Thyroid gland (tissue), 4 donors: Measurements from ENCODE around the gene KIAA0232. TPM values are rescaled to one million over a fixed set of nuclear protein-coding genes. Genes with fewer than 3 reads are reported as not detected.

Experiments used
- DNase-seq, 2 donors: peaks; one replicate each; pipeline ENCODE4 v3.0.0-alpha.2; 2019
- H3K27ac ChIP-seq, 3 donors: fragments of 200-600 bp; sonication (generic); 1 replicate in 2 of 3; 2 replicates in 1 of 3; pipeline ENCODE4 v1.5.1; 2016 to 2019; ENCODE audit warnings: mild to moderate bottlenecking in 1 of 3, moderate library complexity in 1 of 3
- H3K27me3 ChIP-seq: fragments of 200-600 bp; sonication (generic); one replicate; pipeline ENCODE4 v1.5.1; 2019
- H3K36me3 ChIP-seq, 2 donors: fragments of 200-600 bp; sonication (generic); one replicate each; pipeline ENCODE4 v1.5.1; 2016 to 2019
- H3K4me1 ChIP-seq, 2 donors: fragments of 200-600 bp; sonication (generic); one replicate each; pipeline ENCODE4 v1.5.1; 2017 to 2019
- H3K4me3 ChIP-seq, 3 donors: fragments of 200-600 bp; sonication (generic); replicated peaks in 1 of 3; 1 replicate in 2 of 3; 2 replicates in 1 of 3; pipeline ENCODE4 v1.5.1; 2016; ENCODE audit warnings: mild to moderate bottlenecking in 1 of 3
- H3K9me3 ChIP-seq: fragments of 200-600 bp; sonication (generic); one replicate; pipeline ENCODE4 v1.5.1; 2017
- POLR2A ChIP-seq, 2 donors: fragments of 450-650 bp; IDR thresholded peaks; one replicate each; pipeline ENCODE4 v1.6.1; 2017; ENCODE audit warnings: antibody characterized with exemption in 2 of 2, mild to moderate bottlenecking in 2 of 2, moderate library complexity in 1 of 2
- WGBS, 2 donors: methylation state at CpG; one replicate each; pipeline ENCODE4 v1.1.5; 2017; 5-methylcytosine and 5-hydroxymethylcytosine counted together
- intact Hi-C: fragments of 100-400 bp; cut with DNase I; formaldehyde crosslinking; loops from one replicate; pipeline ENCODE4 v1.15.1; 2023
- total RNA-seq, 4 donors: library from RNA; depleted of rRNA; stranded (reverse); fragments of >200 nt; gene quantifications; one replicate each; pipeline ENCODE4 v1.2.3, GENCODE V29; 2016
- TF ChIP-seq, protein P1 (sequence below), 6 experiments: fragments of 200-600 bp in 3 of 6; fragments of 450-650 bp in 3 of 6; sonication (generic) in 3 of 6; IDR thresholded peaks; one replicate each; pipeline ENCODE4 v1.5.1; 2016 to 2019; ENCODE audit warnings: antibody characterized with exemption in 6 of 6, mild to moderate bottlenecking in 2 of 6, inconsistent platforms in 1 of 6, moderate library complexity in 1 of 6

The KIAA0232 gene
- total RNA-seq, 4 donors from 2014 or later = 37.1 to 73.2 (median 50.6) TPM

DNA sequence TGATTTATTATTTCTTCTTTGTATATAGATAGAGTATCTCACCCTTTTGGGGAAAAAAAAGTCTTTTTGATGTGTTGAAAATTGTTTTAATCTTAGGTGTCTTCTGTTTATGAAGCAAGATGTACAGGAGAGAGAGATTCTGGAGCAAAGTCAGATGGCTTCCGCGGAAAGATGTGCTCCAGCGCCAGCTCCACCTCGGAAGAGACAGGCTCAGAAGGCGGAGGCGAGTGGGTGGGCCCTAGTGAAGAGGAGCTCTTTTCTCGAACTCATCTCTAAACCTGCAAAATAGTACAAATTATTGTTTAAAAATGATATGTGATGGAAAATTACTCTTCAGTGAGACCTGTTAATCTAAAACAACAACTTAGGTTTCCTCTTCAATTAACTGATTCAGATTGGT is 98.2 kb downstream of the KIAA0232 start:
- no peak for TF ChIP-seq POLR2A (IDR thresholded peaks at IDR 0.05)
- TF ChIP-seq, protein P1, sequence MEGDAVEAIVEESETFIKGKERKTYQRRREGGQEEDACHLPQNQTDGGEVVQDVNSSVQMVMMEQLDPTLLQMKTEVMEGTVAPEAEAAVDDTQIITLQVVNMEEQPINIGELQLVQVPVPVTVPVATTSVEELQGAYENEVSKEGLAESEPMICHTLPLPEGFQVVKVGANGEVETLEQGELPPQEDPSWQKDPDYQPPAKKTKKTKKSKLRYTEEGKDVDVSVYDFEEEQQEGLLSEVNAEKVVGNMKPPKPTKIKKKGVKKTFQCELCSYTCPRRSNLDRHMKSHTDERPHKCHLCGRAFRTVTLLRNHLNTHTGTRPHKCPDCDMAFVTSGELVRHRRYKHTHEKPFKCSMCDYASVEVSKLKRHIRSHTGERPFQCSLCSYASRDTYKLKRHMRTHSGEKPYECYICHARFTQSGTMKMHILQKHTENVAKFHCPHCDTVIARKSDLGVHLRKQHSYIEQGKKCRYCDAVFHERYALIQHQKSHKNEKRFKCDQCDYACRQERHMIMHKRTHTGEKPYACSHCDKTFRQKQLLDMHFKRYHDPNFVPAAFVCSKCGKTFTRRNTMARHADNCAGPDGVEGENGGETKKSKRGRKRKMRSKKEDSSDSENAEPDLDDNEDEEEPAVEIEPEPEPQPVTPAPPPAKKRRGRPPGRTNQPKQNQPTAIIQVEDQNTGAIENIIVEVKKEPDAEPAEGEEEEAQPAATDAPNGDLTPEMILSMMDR (IDR thresholded peaks at IDR 0.05) = no peak
- Histone ChIP-seq H3K27ac (no peak overlapping the region), H3K4me1 (no peaks in the 10 kb centered on the region), H3K9me3 (no peaks in the 10 kb centered on the region), H3K27me3 (no peaks in the 10 kb centered on the region), H3K4me3 (no peak overlapping the region), H3K36me3 (peaks cover 44 to 46% of the 10 kb centered on the region in 2 donors)
- intact Hi-C loops = no loop called here
- no peak for DNase-seq
- 94 to 96% methylated on average over 7 of the region's 7 CpGs for whole genome bisulfite sequencing, 2 donors

DNA sequence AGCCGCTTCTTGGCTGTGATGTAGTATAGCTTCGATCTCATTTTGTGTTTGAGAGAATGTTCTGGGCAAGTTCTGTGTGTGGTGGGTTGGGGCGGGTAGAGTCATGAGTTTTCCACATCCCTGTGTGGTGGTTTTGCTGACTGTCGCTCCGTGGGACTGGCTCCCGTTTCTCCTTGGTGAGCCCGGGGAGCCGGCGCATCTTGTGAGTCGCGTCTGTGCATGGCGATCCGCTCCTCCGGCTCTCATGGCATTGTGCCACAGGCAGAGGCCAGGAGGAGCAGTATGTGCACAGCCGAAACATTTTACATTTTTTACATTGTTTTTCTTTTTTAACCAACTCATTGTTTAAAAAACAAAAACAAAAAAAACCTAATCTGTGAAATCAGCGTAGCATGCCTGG is 99.4 kb downstream of the KIAA0232 start:
- 93 to 95% methylated on average over 16 of the region's 16 CpGs for WGBS, 2 donors
- DNase-seq = no peak
- H3K4me3 ChIP-seq = no peak overlapping the region
- no peaks in the 10 kb centered on the region for H3K9me3 ChIP-seq
- peaks cover 40 to 44% of the 10 kb centered on the region in 2 donors for H3K36me3 ChIP-seq
- intact Hi-C loops = no loop called here
- H3K27me3 ChIP-seq = no peaks in the 10 kb centered on the region
- peaks cover 0 to 4% of the 10 kb centered on the region in 2 donors for H3K4me1 ChIP-seq
- TF ChIP-seq POLR2A (IDR thresholded peaks at IDR 0.05) = no peak
- TF ChIP-seq, protein P1 (IDR thresholded peaks at IDR 0.05) = no peak
- no peak overlapping the region for H3K27ac ChIP-seq

DNA sequence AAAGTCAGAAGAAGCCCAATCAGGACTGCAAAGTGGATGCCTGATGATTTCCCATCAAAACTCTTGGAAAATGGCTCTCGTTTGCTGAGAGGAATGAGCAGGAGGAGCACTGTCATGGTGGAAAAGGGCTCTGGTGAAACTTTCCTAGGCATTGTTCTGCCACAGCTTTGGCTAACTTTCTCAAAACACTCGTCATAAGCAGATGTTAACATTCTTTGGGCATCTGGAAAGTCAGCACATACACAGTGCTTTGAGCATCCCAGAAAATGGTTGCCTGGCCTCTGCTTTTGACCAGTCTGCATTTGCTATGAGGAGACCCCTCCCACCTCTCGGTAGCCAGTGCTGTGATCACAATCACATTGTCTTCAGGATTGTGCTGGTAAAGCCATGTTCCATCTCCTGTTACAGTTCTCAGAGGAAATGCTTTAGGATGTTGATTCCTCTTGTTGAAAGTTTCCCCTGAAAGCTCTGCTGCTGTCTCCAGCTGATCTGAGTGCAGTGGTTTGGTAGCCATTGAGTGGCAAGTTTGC is 101.9 kb downstream of the KIAA0232 start:
- no peak overlapping the region for H3K4me3 ChIP-seq
- H3K36me3 ChIP-seq = peaks cover 20% of the 10 kb centered on the region in 2 donors
- H3K27ac ChIP-seq = no peak overlapping the region
- H3K4me1 ChIP-seq = peaks cover 0 to 4% of the 10 kb centered on the region in 2 donors
- no peaks in the 10 kb centered on the region for H3K27me3 ChIP-seq
- H3K9me3 ChIP-seq = no peaks in the 10 kb centered on the region
- intact Hi-C loops = no loop called here
- TF ChIP-seq POLR2A (IDR thresholded peaks at IDR 0.05) = no peak
- TF ChIP-seq, protein P1 (IDR thresholded peaks at IDR 0.05) = no peak
- WGBS, 2 donors = 84 to 93% methylated on average over 3 of the region's 3 CpGs
- DNase-seq = no peak

DNA sequence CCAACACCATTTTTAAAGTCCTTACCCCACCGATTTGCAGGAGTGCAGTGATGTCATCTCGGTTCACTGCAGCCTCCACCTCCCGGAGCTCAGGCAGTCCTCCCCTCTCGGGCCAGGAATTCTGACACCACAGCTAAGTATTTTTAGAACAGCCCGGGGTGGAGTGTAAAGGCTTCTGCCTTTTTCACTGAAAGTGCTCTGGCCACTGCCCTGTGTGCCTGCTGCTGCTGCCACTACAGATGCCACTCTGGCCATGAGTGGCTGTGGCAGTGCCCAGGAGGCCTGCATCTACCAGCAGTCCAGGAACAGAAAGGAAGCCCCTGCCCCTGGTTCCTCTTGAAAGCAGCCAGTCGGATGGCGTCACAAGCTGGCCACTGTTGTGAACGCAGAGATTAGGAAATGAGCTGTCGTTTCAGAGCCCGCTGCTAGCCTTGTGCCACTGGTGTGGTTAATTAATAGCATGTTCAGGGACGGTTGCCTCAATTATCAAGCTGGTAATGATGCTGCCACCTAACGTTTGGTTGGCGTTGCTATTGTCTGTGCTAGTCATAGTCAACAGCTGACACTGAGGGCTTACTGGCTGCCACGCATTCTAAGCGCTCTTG is 103.5 kb downstream of the KIAA0232 start:
- no peak for TF ChIP-seq POLR2A (IDR thresholded peaks at IDR 0.05)
- TF ChIP-seq, protein P1 (IDR thresholded peaks at IDR 0.05) = no peak
- Histone ChIP-seq H3K9me3 (no peaks in the 10 kb centered on the region), H3K4me1 (peaks cover 0 to 4% of the 10 kb centered on the region in 2 donors), H3K36me3 (peaks cover 13 to 18% of the 10 kb centered on the region in 2 donors), H3K27ac (no peak overlapping the region), H3K4me3 (no peak overlapping the region), H3K27me3 (no peaks in the 10 kb centered on the region)
- no peak for DNase-seq
- intact Hi-C loops = no loop called here
- WGBS, 2 donors = 47 to 68% methylated on average over 13 to 15 of the region's 15 CpGs

DNA sequence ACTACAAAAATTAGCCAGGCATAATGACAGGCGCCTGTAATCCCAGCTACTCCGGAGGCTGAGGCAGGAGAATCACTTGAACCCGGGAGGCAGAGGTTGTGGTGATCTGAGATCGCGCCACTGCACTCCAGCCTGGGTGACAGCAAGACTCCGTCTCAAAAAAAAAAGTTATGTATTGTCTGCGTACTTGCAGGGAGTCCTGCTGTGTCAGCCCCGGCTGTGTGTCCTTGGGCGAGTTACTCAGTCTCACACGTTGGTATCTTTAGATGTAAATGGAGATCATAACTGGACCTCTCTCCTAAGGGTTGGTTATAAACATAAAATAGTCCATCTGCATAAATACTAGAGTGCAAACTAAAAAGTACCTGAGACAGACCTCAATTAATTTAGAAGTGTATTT is 104.4 kb downstream of the KIAA0232 start:
- H3K27ac ChIP-seq = no peak overlapping the region

More for the DNA sequence above, 104.4 kb downstream of the KIAA0232 start:
- intact Hi-C loops = no loop called here
- WGBS, 2 donors = 86 to 97% methylated on average over 10 of the region's 10 CpGs
- H3K36me3 ChIP-seq = peaks cover 5 to 10% of the 10 kb centered on the region in 2 donors
- TF ChIP-seq, protein P1 (IDR thresholded peaks at IDR 0.05) = no peak
- TF ChIP-seq POLR2A (IDR thresholded peaks at IDR 0.05) = no peak
- H3K27me3 ChIP-seq = no peaks in the 10 kb centered on the region
- no peak for DNase-seq
- H3K4me1 ChIP-seq = peaks cover under 1 to 4% of the 10 kb centered on the region in 2 donors
- no peak overlapping the region for H3K4me3 ChIP-seq
- no peaks in the 10 kb centered on the region for H3K9me3 ChIP-seq
